OCI-LY3 (cell line): ENCODE data around the gene CAMSAP2.

Source experiments
- H2AFZ ChIP-seq: fragments of 200-600, 300-600 bp; shearing (Covaris generic); 2 replicates; pipeline ENCODE4 v1.6.0; 2014; ENCODE audit warnings: antibody characterized with exemption, low read depth, low read length
- H3K27ac ChIP-seq: fragments of 200-600, 300-600 bp; sonication (generic); 2 replicates; pipeline ENCODE4 v1.5.1; 2014; ENCODE audit warnings: mild to moderate bottlenecking, low read length, moderate library complexity, mixed read lengths
- H3K27me3 ChIP-seq: fragments of 200-600, 300-600 bp; sonication (generic); 2 replicates; pipeline ENCODE4 v1.6.1; 2014; ENCODE audit warnings: low read depth, low read length, mixed read lengths
- H3K36me3 ChIP-seq: fragments of 200-600, 300-600 bp; sonication (generic); replicated peaks from 2 replicates; pipeline ENCODE3; 2014; ENCODE audit warnings: low read depth, low read length, mixed read lengths
- H3K4me1 ChIP-seq: fragments of 300-600, 200-600 bp; sonication (generic); 2 replicates; pipeline ENCODE4 v1.6.1; 2014; ENCODE audit warnings: low read length, mixed read lengths
- H3K4me2 ChIP-seq: fragments of 200-600, 300-600 bp; sonication (generic); 2 replicates; pipeline ENCODE4 v1.6.1; 2014; ENCODE audit warnings: low read length, mixed read lengths
- H3K4me3 ChIP-seq: fragments of 300-600, 200-600 bp; sonication (generic); 2 replicates; pipeline ENCODE4 v1.5.1; 2014; ENCODE audit warnings: antibody characterized with exemption, mild to moderate bottlenecking, low read length, moderate library complexity
- H3K79me2 ChIP-seq: fragments of 300-600, 200-600 bp; shearing (Covaris generic); 2 replicates; pipeline ENCODE4 v1.6.1; 2014; ENCODE audit warnings: mild to moderate bottlenecking, low read length, mixed read lengths
- H3K9ac ChIP-seq: fragments of 300-600, 200-600 bp; shearing (Covaris generic); 2 replicates; pipeline ENCODE4 v1.6.0; 2014; ENCODE audit warnings: mild to moderate bottlenecking, low read length, moderate library complexity
- H3K9me3 ChIP-seq: fragments of 200-600, 300-600 bp; shearing (Covaris generic); 2 replicates; pipeline ENCODE4 v1.6.1; 2014; ENCODE audit warnings: low read length, mixed read lengths; ENCODE audit not compliant: insufficient read depth
- H4K20me1 ChIP-seq: fragments of 200-600, 300-600 bp; sonication (generic); 2 replicates; pipeline ENCODE4 v1.6.1; 2016; ENCODE audit warnings: low read length, mixed read lengths; ENCODE audit not compliant: insufficient read depth
- CTCF ChIP-seq: fragments of 200-600, 300-600 bp; sonication (generic); IDR thresholded peaks from 2 replicates; pipeline ENCODE4 v1.5.1; 2014; ENCODE audit warnings: antibody characterized with exemption, low read length, low read depth
- EZH2phosphoT487 ChIP-seq: fragments of 200-600 bp; shearing (Covaris generic); IDR thresholded peaks from 2 replicates; pipeline ENCODE4 v1.6.1; 2018; ENCODE audit warnings: antibody characterized with exemption, mixed run types, low read depth

CAMSAP2 gene

GRCh38 chr1:200869753-200870391 is 131.2 kb downstream of the CAMSAP2 start:
- peaks cover 52% of the 10 kb centered on the region for H3K27me3 ChIP-seq
- H3K9ac ChIP-seq, result peak overlapping the region; percentile 32; the same call in 1 of the 2 replicates
- H3K4me2 ChIP-seq, result peak overlapping the region; percentile 94
- peak overlapping the region; percentile 65 for H3K4me3 ChIP-seq
- peak overlapping the region; percentile 24 for H3K27ac ChIP-seq
- TF ChIP-seq CTCF, result no peak
- 0 out of 2 replicates have a peak, but pooled peaks have one; percentile 41 for TF ChIP-seq EZH2phosphoT487
- H2AFZ ChIP-seq, result no peak overlapping the region; the same call in 1 of the 2 replicates
- peaks cover 5% of the 10 kb centered on the region for H3K36me3 ChIP-seq
- no peaks in the 10 kb centered on the region for H4K20me1 ChIP-seq
- no peaks in the 10 kb centered on the region for H3K9me3 ChIP-seq
- H3K4me1 ChIP-seq, result peaks cover 53% of the 10 kb centered on the region
- no peaks in the 10 kb centered on the region for H3K79me2 ChIP-seq

GRCh38 chr1:200872446-200873115 is 133.9 kb downstream of the CAMSAP2 start, which contains the start of gene GPR25:
GPR25 (plus strand) TSS chr1:200872981; CDS start chr1:200873038, 57 bp downstream.
- H3K9me3 ChIP-seq, result no peaks in the 10 kb centered on the region
- H2AFZ ChIP-seq, result no peak within 1 kb of the TSS
- no peaks in the 10 kb centered on the region for H3K36me3 ChIP-seq
- no peaks in the 10 kb centered on the region; the same call in 1 of the 2 replicates for H4K20me1 ChIP-seq
- no peak within 1 kb of the TSS for H3K27ac ChIP-seq
- H3K4me2 ChIP-seq, result no peak within 1 kb of the TSS
- no peak within 1 kb of the TSS for H3K9ac ChIP-seq
- no peak within 1 kb of the TSS for H3K4me3 ChIP-seq
- peaks cover 65% of the 10 kb centered on the region for H3K27me3 ChIP-seq
- no peaks in the 10 kb centered on the region for H3K79me2 ChIP-seq
- H3K4me1 ChIP-seq, result peaks cover 36% of the 10 kb centered on the region
- no peak for TF ChIP-seq EZH2phosphoT487
- no peak for TF ChIP-seq CTCF

DNA sequence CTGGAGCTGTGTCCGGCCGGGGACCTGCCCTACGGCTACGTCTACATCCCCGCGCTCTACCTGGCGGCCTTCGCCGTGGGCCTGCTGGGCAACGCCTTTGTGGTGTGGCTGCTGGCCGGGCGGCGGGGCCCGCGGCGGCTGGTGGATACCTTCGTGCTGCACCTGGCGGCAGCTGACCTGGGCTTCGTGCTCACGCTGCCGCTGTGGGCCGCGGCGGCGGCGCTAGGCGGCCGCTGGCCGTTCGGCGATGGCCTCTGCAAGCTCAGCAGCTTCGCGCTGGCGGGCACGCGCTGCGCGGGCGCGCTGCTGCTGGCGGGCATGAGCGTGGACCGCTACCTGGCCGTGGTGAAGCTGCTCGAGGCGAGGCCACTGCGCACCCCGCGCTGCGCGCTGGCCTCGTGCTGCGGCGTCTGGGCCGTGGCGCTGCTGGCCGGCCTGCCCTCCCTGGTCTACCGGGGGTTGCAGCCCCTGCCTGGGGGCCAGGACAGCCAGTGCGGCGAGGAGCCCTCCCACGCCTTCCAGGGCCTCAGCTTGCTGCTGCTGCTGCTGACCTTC is 134.5 kb downstream of the CAMSAP2 start:
- no peaks in the 10 kb centered on the region for H3K9me3 ChIP-seq
- H2AFZ ChIP-seq, result no peak overlapping the region
- no peak overlapping the region for H3K4me3 ChIP-seq
- no peak overlapping the region for H3K4me2 ChIP-seq
- H4K20me1 ChIP-seq, result no peaks in the 10 kb centered on the region; the same call in 1 of the 2 replicates
- H3K4me1 ChIP-seq, result peaks cover 40% of the 10 kb centered on the region
- H3K27ac ChIP-seq, result no peak overlapping the region
- H3K36me3 ChIP-seq, result no peaks in the 10 kb centered on the region
- no peaks in the 10 kb centered on the region for H3K79me2 ChIP-seq
- H3K9ac ChIP-seq, result no peak overlapping the region
- TF ChIP-seq CTCF (no peak), EZH2phosphoT487 (no peak)
- peaks cover 62% of the 10 kb centered on the region for H3K27me3 ChIP-seq

DNA sequence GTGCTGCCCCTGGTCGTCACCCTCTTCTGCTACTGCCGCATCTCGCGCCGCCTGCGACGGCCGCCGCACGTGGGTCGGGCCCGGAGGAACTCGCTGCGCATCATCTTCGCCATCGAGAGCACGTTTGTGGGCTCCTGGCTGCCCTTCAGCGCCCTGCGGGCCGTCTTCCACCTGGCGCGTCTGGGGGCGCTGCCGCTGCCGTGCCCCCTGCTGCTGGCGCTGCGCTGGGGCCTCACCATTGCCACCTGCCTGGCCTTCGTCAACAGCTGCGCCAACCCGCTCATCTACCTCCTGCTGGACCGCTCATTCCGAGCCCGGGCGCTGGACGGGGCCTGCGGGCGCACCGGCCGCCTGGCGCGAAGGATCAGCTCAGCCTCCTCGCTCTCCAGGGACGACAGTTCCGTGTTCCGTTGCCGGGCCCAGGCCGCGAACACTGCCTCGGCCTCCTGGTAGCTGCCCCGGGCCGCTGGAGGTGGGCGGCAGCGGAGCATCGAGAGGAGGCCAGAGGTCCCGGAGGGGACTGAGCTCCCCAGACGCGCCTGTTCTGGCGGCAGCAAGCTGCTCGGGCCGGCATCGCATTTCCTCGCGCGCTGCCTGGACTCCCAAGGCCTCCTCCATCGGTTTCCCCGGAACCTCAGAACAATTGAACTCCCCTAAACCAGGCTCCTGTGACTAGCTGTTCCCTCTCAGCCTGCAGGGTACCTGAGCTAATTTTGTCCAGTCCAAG is 135.1 kb downstream of the CAMSAP2 start:
- no peaks in the 10 kb centered on the region for H3K36me3 ChIP-seq
- H2AFZ ChIP-seq, result no peak overlapping the region
- no peaks in the 10 kb centered on the region; the same call in 1 of the 2 replicates for H4K20me1 ChIP-seq
- H3K4me3 ChIP-seq, result no peak overlapping the region
- H3K4me2 ChIP-seq, result no peak overlapping the region
- no peak overlapping the region for H3K27ac ChIP-seq
- no peak overlapping the region for H3K9ac ChIP-seq
- H3K9me3 ChIP-seq, result no peaks in the 10 kb centered on the region
- TF ChIP-seq CTCF, result no peak
- no peak for TF ChIP-seq EZH2phosphoT487
- peaks cover 67% of the 10 kb centered on the region for H3K27me3 ChIP-seq
- peaks cover 45% of the 10 kb centered on the region for H3K4me1 ChIP-seq
- no peaks in the 10 kb centered on the region for H3K79me2 ChIP-seq
